LNCAP (cell line): ENCODE data around the gene CIAO3.

Experiments
- CTCF ChIP-seq: fragments of 450-650 bp; IDR thresholded peaks from 2 replicates; pipeline ENCODE4 v1.5.1; 2017; ENCODE audit warnings: mild to moderate bottlenecking

The CIAO3 gene

DNA sequence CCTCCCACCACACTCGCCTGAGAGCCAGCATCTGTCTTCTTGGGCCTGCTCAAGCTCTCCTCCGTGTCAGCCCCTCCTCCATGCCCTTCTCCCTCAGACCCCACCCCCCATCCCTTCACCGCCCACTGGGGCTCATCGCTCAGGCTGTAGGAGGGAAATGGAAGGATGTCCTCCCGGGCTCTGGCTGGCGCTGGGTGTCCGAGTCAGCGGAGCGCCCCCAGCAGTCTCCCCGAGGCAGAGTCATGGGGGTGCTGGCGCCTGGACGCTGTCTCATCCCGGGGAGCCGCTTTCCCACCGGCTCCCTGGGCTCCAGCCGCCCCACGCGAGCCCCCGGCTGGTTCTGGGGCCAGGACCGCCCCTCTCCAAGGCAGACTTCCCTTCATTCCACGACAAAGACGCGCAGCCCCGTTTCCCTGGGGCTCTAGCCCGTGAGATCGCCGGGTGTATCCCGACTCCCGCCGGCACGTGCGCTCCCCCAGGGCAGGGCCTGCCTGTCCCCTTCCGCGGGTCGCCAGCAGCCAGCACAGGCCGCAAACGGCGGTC, 20.3 kb downstream of the CIAO3 start:
- no peak for TF ChIP-seq CTCF

GRCh38 chr16:719815-720446, 20.9 kb downstream of the CIAO3 start:
- peak; percentile 35; the same call in 1 of the 2 replicates for TF ChIP-seq CTCF

DNA sequence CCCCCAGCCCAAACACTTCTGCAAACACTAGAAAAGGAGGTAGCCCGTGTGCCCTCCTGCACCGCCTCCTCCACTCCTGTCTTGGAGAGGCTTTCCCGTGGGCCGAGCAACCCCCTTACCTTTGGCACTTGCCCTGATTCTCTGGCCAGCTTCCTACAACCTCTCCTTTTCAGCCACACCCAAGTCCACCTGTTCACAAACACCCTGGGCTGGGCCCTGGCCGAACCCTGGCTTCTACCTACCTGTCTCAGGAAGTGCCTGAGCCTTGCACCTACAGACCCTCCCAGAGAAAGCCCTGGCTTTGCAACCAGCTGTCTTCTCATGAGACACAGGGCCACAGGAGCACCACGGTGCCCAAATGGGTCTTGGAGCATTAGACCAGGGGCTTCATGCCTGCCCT, 21.9 kb downstream of the CIAO3 start:
- TF ChIP-seq CTCF = no peak

DNA sequence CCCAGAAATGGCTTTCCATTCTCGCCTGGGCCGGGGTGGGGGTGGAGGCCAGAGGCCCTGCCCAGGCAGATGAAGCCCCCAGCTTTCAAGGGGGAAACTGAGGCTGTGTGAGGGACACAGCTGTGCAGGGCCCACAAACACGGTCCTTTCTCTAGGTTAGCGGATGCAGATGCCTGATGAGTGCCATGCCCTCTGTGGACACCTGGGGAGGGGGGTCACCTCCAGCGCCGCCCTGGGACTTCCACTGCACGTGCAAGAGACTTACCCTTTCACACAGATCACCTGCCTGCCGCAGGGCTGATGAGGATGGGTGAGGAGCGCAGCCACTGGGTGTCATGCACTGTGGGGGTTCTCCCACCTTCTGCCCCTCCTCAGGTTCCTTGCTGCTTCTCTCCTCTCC, 22.4 kb downstream of the CIAO3 start:
- no peak for TF ChIP-seq CTCF

- no peak for TF ChIP-seq CTCF
These were observed 23.1 kb downstream of the CIAO3 start for GRCh38 chr16:717450-718245.

GRCh38 chr16:716768-717325, 23.9 kb downstream of the CIAO3 start:
- TF ChIP-seq CTCF = no peak

DNA sequence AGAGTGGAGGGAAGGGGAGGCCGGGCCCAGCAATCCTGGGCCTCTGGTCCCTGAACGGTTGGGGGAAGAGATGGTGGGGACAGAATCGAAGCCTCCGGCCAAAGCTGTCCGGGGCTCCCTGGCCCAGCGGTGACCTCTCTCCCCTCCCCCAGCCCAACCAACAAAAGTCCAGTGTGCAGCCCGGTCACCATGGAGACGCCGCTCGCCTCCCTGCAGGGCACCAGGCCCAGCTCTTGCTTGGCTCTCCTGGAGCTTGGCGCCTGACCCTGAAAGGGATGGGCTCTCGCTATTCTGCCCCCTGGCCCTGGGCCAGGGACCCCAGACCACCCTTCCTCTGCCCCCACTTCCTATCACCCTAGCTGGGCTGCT, 24.6 kb downstream of the CIAO3 start:
- no peak for TF ChIP-seq CTCF
